ENCODE data around the gene RBM39. TPM values are rescaled to one million over a fixed set of nuclear protein-coding genes. Genes with fewer than 3 reads are reported as not detected.

RBM39 gene
- total RNA-seq, 4 donors from 2014 or later = 232 to 592 (median 389) TPM

GRCh38 chr20:35699957-35700624, 42.0 kb downstream of the RBM39 start:
- no peaks in the 10 kb centered on the region for H3K27me3 ChIP-seq
- TF ChIP-seq CTCF (IDR thresholded peaks at IDR 0.05) (no peak), POLR2A (IDR thresholded peaks at IDR 0.05) (no peak)
- H3K9me3 ChIP-seq = no peaks in the 10 kb centered on the region
- peak overlapping the region; percentile 78 to 94 for H3K4me3 ChIP-seq
- no peaks in the 10 kb centered on the region for H3K36me3 ChIP-seq
- DNase-seq = no peak
- intact Hi-C loops (cut with DNase I; ENCODE audit: low total_unique reads) = no loop called here
- peak overlapping the region; percentile 82 to 91 for H3K27ac ChIP-seq
- peaks cover 0 to 14% of the 10 kb centered on the region in 2 donors for H3K4me1 ChIP-seq

- Histone ChIP-seq H3K4me1 (peaks cover 0 to 14% of the 10 kb centered on the region in 2 donors), H3K27me3 (no peaks in the 10 kb centered on the region), H3K9me3 (no peaks in the 10 kb centered on the region), H3K27ac (peak within 1 kb of the TSS; percentile 82 to 91), H3K36me3 (no peaks in the 10 kb centered on the region), H3K4me3 (peak within 1 kb of the TSS; percentile 78 to 94)
- TF ChIP-seq CTCF (IDR thresholded peaks at IDR 0.05) (peak; percentile 21 to 52 (median 36)), POLR2A (IDR thresholded peaks at IDR 0.05) (peak; percentile 36 to 68)
- intact Hi-C loops (cut with DNase I; ENCODE audit: low total_unique reads) = no loop called here
- peak; percentile 81 to 86 for DNase-seq
Observed at GRCh38 chr20:35699127-35699956, 42.7 kb downstream of the RBM39 start, which contains the start of the genes NFS1 and ROMO1. TSS of gene NFS1 (minus strand) at chr20:35699352. CDS start at chr20:35699288, 64 bp downstream. TSS of gene ROMO1 (plus strand) at chr20:35699405. CDS start at chr20:35699633, 228 bp downstream.

GRCh38 chr20:35698298-35699126, 43.5 kb downstream of the RBM39 start:
- Histone ChIP-seq H3K27ac (peak overlapping the region; percentile 82 to 91), H3K36me3 (no peaks in the 10 kb centered on the region), H3K4me3 (peak overlapping the region; percentile 78 to 94), H3K4me1 (peaks cover 0 to 14% of the 10 kb centered on the region in 2 donors), H3K27me3 (no peaks in the 10 kb centered on the region), H3K9me3 (no peaks in the 10 kb centered on the region)
- no peak for DNase-seq
- TF ChIP-seq CTCF (IDR thresholded peaks at IDR 0.05) (no peak), POLR2A (IDR thresholded peaks at IDR 0.05) (no peak)
- intact Hi-C loops (cut with DNase I; ENCODE audit: low total_unique reads) = no loop called here

- DNase-seq = no peak
- peaks cover 0 to 14% of the 10 kb centered on the region in 2 donors for H3K4me1 ChIP-seq
- H3K4me3 ChIP-seq = peak overlapping the region in 1 of 2 donors; percentile 94
- no peaks in the 10 kb centered on the region for H3K36me3 ChIP-seq
- H3K9me3 ChIP-seq = no peaks in the 10 kb centered on the region
- TF ChIP-seq CTCF (IDR thresholded peaks at IDR 0.05) (no peak), POLR2A (IDR thresholded peaks at IDR 0.05) (no peak)
- no peaks in the 10 kb centered on the region for H3K27me3 ChIP-seq
- peak overlapping the region in 1 of 2 donors; percentile 82 for H3K27ac ChIP-seq
- intact Hi-C loops (cut with DNase I; ENCODE audit: low total_unique reads) = no loop called here
Observed at GRCh38 chr20:35697696-35698297, 44.3 kb downstream of the RBM39 start.
